Activated naive CD8-positive, alpha-beta T cell treated with anti-CD3 and anti-CD28 coated beads, Interleukin-2, amount 50 U/mL, for 24 hours (primary cell): ENCODE results near the gene CDC27.
A peak's percentile ranks its signal among the peaks of the same experiment; 100 is the strongest.

Source experiments
- ATAC-seq: fragments of 150-1000 bp; cut with Tn5 transposase; one replicate; pipeline ENCODE4 v1.10.0; 2021
- DNase-seq: peaks from one replicate; pipeline ENCODE4 v3.0.0; 2021
- H3K27ac Mint-ChIP-seq: one replicate; pipeline ENCODE4 v1.8.0; 2021; ENCODE audit warnings: mild to moderate bottlenecking, mixed read lengths
- H3K27me3 Mint-ChIP-seq: one replicate; pipeline ENCODE4 v1.8.0; 2021; ENCODE audit warnings: mixed read lengths
- H3K36me3 Mint-ChIP-seq: one replicate; pipeline ENCODE4 v1.8.0; 2021; ENCODE audit warnings: low read depth, mixed read lengths
- H3K4me1 Mint-ChIP-seq: one replicate; pipeline ENCODE4 v1.8.0; 2021; ENCODE audit warnings: mixed read lengths
- H3K4me3 Mint-ChIP-seq: one replicate; pipeline ENCODE4 v1.8.0; 2021; ENCODE audit warnings: mild to moderate bottlenecking, moderate library complexity, mixed read lengths
- H3K9me3 Mint-ChIP-seq: one replicate; pipeline ENCODE4 v1.8.0; 2021; ENCODE audit warnings: mixed read lengths

Gene CDC27

DNA sequence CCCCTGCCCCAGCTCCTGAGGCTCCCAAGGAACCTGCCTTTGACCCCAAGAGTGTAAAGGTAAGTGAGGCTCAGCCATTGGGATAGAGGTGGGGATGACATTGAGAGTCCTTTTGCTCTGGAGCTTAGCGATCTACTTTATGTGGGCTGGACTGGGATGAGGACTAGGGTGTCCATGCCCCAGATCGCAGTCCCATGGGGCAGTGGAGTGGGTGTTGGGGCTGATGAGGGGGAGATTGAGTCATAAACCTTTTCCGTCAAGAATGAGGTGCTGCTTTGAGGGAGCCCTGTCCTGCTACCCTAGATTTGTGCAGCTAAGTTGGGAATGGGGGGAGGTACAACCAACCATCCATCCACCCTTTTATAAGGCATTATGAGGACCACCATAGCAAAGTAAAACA is 20.4 kb upstream of the CDC27 start:
- no peaks in the 10 kb centered on the region for H3K9me3 Mint-ChIP-seq
- peaks cover 30% of the 10 kb centered on the region for H3K4me1 Mint-ChIP-seq
- H3K27ac Mint-ChIP-seq, result no peak overlapping the region
- DNase-seq, result no peak
- ATAC-seq, result no peak
- H3K36me3 Mint-ChIP-seq, result no peaks in the 10 kb centered on the region
- H3K4me3 Mint-ChIP-seq, result no peak overlapping the region
- H3K27me3 Mint-ChIP-seq, result no peaks in the 10 kb centered on the region

DNA sequence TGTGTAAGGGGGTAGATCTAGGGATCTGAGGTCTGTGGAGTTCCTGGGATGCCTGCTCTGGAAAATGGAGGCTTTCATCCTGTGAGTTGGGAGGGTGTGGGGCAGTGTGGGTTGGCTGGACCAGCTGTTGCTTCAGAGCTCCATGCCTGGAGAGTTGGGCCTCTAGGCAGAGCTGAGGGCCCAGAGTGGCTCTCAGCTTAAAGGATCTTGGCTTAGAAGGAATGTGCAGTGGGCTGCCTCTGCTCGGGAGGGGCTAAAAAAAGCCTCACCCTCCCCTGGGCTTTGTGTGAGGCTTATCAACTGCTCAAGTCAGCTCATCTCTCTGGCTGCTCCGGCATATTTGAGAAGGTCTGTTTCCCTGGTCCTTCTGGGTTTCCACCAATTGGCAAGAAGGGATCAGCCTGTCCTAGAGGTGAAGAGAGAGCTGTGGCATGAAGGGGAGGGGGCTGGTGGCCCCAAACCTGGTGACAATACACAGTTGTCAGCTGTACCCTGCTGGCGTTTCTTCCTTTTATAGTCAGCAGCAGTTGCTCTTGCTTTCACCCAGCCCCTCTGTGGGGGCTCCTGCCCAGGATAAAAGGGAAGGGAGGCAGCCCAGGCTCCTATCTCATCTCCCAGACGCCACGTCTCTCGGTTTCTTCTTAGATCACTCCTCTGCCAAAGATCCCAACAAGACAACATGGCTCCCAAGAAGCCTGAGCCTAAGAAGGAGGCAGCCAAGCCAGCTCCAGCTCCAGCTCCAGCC is 19.8 kb upstream of the CDC27 start, which contains the start of gene MYL4:
Gene MYL4, plus strand, starts transcription at position 605 of the 745 bp plus-strand sequence. Its CDS starts 75 bp downstream, at position 680.
- no peak for DNase-seq
- no peak within 1 kb of the TSS for H3K27ac Mint-ChIP-seq
- H3K4me3 Mint-ChIP-seq, result no peak within 1 kb of the TSS
- peaks cover 36% of the 10 kb centered on the region for H3K4me1 Mint-ChIP-seq
- no peak for ATAC-seq
- H3K36me3 Mint-ChIP-seq, result no peaks in the 10 kb centered on the region
- H3K27me3 Mint-ChIP-seq, result no peaks in the 10 kb centered on the region
- no peaks in the 10 kb centered on the region for H3K9me3 Mint-ChIP-seq

DNA sequence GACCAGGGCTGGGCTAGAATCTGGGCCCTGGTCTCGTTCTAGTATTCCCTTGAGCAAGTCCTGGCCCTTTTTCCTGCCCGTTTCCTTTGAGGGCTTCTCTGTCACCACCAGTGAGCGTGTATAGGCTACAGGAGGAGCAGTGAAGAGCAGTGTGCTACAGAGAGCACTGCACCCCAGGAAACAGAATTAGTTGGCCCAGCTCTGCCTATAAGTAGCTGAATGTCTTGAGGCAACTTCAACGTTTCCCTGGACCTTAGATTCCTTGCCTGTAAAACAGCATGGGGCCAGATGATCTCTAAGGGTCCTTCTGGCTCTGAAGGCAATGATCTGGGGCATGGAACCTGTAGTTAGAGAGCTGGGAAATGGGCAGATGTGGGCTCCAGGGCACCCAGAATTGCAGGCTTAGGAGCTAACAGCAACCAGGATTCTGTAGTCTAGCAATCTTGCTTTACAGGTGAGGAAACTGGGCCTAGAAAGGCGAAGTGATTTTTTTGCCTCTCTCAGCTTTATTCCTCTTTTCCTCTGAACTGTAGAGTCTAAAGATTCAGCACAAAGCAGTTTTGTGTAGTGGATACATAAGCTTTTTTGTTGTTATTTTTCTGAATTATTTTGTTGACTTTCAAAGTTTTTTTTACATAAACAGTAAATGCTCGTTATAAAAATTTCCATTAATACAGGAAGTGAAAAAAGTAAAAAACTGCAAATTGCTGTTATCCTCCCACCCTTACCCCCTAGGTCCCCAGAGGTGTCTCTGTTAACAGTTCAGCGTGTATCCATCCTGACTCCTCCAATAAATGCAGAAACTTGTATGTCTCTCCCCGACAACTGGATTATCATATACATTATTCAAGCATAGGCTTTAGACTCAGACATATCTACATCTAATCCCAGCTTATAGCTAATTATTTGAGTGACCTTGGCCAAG is 18.3 kb upstream of the CDC27 start:
- no peak overlapping the region for H3K4me3 Mint-ChIP-seq
- no peak overlapping the region for H3K27ac Mint-ChIP-seq
- ATAC-seq (no peak), DNase-seq (no peak)
- peaks cover 42% of the 10 kb centered on the region for H3K4me1 Mint-ChIP-seq
- no peaks in the 10 kb centered on the region for H3K9me3 Mint-ChIP-seq
- no peaks in the 10 kb centered on the region for H3K36me3 Mint-ChIP-seq
- no peaks in the 10 kb centered on the region for H3K27me3 Mint-ChIP-seq

DNA sequence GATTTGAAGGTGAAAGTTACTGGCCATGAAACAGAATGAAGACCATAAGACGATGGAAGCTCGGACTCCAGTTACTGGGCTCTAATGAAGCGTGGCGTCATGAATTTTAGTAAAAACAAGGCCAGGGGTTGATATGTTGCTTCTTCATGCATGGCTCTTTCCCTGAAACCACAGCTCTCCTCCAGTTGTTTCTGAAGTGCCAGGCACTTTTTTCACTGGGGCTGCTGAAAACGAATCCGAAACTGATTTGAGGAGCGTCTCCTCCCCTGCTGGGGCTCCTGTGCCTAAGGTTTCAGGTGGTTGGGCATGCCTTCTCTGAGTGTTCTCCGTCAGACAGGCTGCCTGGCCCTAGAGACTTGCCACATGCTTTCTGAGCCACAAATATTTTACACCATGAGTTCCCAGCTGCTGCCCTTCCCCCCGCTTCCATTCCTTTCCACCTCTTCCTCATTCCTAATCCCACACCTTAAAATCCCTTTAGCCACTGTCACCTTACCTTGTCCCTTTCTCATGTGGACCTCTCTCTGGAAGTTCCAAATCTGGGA is 16.4 kb upstream of the CDC27 start:
- Mint-ChIP-seq H3K4me1 (peaks cover 47% of the 10 kb centered on the region), H3K36me3 (no peaks in the 10 kb centered on the region), H3K4me3 (peak overlapping the region; percentile 71), H3K9me3 (no peaks in the 10 kb centered on the region), H3K27ac (peak overlapping the region; percentile 91), H3K27me3 (no peaks in the 10 kb centered on the region)
- DNase-seq (peak; percentile 57), ATAC-seq (peak; percentile 58)

DNA sequence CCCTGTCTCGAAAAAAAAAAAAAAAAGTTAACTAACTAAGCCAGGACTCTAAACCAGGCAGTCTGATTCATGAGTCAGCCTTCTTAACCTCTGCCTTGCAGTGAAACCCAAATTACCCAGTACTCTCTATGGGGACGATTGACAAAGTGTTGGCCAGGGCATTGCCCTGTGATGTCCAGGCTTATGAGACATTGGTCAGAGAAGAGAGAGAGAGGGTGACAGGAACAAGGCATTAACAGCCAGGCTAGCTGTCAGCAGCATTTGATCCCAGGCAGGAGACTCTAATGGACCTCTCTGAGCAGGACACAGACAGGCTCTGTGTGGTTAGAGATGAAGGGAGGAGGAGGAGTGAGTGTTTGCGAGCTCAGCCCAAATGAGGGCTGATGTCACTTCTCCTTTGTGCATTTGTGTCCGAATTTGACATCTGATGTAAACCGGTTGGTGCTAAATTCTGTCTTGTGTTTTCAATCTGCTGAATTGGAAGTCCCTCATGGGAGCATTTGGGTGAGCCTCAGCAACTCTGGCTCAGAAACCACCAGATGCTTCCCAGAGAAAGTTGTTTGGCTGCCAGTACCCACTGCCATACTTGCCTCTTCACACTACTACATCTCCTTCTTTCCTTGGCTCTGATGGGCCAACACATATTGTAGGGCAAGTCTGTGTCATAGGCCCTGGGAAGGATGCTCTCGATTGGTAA is 15.8 kb upstream of the CDC27 start:
- peaks cover 53% of the 10 kb centered on the region for H3K4me1 Mint-ChIP-seq
- ATAC-seq (peak; percentile 74), DNase-seq (peak; percentile 14)
- no peaks in the 10 kb centered on the region for H3K27me3 Mint-ChIP-seq
- no peaks in the 10 kb centered on the region for H3K36me3 Mint-ChIP-seq
- no peaks in the 10 kb centered on the region for H3K9me3 Mint-ChIP-seq
- peak overlapping the region; percentile 71 for H3K4me3 Mint-ChIP-seq
- H3K27ac Mint-ChIP-seq, result peak overlapping the region; percentile 91

DNA sequence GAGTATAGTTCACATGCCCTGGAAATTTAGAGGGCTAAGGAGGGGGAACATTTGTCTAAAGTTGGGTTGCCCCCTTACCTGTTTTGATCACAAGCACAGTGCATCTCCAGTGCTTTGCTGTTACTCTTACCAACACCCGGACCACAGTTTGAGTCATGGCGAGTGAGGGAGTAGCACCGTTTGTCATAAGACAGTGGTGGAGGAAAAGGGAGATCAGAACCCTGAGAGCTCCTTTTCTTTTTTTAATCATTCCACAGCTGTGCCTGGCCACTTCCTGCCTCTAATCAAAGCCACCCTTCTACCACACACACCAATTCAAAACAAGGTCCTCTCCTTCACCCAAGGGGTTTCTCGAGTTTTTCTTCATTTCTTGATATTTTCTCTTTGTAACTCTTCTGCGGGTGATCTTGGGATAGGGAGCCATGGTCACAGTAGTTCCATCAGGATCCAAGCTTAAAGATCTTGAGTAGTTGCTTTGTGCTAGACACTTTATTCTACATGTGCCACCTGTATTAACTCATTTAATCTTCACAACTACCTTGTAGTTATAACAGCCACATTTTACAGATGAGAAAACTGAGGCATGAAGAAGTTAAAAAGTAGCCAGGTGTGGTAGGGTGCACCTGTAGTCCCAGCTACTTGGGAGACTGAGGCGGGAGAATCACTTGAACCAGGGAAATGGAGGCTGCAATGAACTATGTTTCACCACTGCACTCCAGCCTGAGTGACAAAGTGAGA is 15.1 kb upstream of the CDC27 start:
- no peaks in the 10 kb centered on the region for H3K9me3 Mint-ChIP-seq
- H3K27ac Mint-ChIP-seq, result peak overlapping the region; percentile 91
- DNase-seq (peak; percentile 51), ATAC-seq (peak; percentile 91)
- peaks cover 55% of the 10 kb centered on the region for H3K4me1 Mint-ChIP-seq
- H3K27me3 Mint-ChIP-seq, result no peaks in the 10 kb centered on the region
- peak overlapping the region; percentile 71 for H3K4me3 Mint-ChIP-seq
- H3K36me3 Mint-ChIP-seq, result no peaks in the 10 kb centered on the region

DNA sequence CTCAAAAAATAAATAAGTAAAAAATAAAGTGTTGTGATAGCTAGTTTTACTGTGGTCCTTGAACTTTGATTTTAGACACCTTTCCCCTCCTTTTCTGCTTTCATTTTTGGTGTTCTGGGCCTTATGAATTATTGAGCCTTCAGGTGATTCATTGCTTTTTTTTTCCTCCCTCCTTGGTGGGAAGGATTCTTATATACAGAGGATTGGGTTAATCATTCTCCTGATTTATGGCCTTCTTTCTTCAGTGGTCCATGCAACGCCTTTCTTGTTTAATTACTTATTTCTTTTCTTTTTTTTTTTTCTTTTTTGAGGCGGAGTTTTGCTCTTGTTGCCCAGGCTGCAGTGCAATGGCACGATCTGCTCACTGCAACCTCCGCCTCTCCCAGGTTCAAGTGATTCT is 12.1 kb upstream of the CDC27 start:
- Mint-ChIP-seq H3K4me1 (peaks cover 42% of the 10 kb centered on the region), H3K4me3 (no peak overlapping the region), H3K27ac (no peak overlapping the region), H3K27me3 (no peaks in the 10 kb centered on the region), H3K9me3 (no peaks in the 10 kb centered on the region), H3K36me3 (no peaks in the 10 kb centered on the region)
- ATAC-seq (no peak), DNase-seq (no peak)

DNA sequence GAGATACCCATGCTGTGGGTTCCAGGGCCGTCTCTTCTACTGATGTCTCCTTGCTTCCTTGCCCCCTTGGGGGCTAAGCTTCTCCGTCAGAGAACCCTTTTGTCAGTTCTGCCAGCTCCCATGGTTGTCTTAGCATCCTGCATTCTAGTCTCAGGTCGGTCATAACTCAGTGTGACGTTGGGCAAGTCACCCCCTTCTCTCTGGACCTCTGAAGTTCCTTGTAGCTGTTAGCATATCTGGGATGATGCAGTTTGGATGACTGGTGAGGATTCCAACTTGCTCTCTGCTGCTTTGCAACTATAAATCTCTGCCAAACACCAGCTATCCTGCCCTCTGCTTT is 11.2 kb upstream of the CDC27 start:
- no peaks in the 10 kb centered on the region for H3K27me3 Mint-ChIP-seq
- no peak for DNase-seq
- peak overlapping the region; percentile 82 for H3K27ac Mint-ChIP-seq
- no peak for ATAC-seq
- H3K36me3 Mint-ChIP-seq, result no peaks in the 10 kb centered on the region
- H3K4me1 Mint-ChIP-seq, result peaks cover 33% of the 10 kb centered on the region
- no peaks in the 10 kb centered on the region for H3K9me3 Mint-ChIP-seq
- H3K4me3 Mint-ChIP-seq, result peak overlapping the region; percentile 9

DNA sequence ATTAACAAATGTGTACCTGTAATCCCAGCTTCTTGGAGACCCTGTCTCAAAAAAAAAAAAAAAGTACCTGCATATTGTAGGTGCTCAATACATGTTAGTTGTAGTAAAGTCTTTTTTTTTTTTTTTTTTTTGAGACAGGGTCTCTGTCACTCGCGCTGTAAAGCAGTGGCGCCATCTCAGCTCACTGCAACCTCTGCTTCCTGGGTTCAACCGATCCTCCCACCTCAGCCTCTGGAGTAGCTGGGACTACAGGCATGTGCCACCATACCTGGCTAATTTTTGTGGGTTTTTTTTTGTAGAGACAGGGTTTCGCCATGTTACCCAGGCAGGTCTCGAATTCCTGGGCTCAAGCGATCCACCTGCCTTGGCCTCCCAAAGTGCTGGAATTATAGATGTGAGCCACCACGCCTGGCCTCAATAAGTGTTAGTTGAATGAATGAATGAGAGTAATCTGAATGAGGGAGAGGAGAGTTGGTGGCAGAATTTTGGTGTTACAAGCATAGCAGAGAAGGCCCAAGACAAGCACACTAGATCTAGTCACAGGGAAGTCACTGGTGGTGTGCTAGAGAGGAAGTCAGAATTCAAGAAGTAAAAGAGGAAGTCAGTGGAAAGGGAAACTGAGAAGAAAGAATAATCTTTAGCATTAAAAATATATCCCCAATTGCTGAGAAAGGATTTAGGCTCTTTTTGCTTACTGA is 10.7 kb upstream of the CDC27 start:
- DNase-seq (no peak), ATAC-seq (no peak)
- H3K27me3 Mint-ChIP-seq, result no peaks in the 10 kb centered on the region
- H3K9me3 Mint-ChIP-seq, result no peaks in the 10 kb centered on the region
- peak overlapping the region; percentile 82 for H3K27ac Mint-ChIP-seq
- no peaks in the 10 kb centered on the region for H3K36me3 Mint-ChIP-seq
- peaks cover 28% of the 10 kb centered on the region for H3K4me1 Mint-ChIP-seq
- peak overlapping the region; percentile 9 for H3K4me3 Mint-ChIP-seq

DNA sequence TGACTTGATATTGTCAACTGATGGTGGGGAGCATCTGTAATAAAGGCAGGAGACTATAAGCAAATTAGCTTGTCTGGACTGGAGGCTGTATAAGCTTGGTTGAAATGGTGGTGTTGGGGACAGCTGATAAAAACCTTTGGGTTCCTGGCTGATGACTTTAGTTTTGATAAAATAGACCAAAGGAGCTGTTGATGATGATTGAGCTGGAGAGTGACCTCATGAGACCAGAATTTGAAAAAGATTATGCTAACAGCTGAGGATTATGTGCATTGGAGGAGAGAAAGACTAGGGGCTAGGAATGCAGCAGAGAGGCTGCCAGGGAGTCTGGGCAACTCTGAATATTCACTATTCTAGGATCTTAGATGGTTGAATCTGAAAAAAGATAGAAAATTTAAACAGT is 8.7 kb upstream of the CDC27 start:
- Mint-ChIP-seq H3K36me3 (no peaks in the 10 kb centered on the region), H3K27me3 (no peaks in the 10 kb centered on the region)

DNA sequence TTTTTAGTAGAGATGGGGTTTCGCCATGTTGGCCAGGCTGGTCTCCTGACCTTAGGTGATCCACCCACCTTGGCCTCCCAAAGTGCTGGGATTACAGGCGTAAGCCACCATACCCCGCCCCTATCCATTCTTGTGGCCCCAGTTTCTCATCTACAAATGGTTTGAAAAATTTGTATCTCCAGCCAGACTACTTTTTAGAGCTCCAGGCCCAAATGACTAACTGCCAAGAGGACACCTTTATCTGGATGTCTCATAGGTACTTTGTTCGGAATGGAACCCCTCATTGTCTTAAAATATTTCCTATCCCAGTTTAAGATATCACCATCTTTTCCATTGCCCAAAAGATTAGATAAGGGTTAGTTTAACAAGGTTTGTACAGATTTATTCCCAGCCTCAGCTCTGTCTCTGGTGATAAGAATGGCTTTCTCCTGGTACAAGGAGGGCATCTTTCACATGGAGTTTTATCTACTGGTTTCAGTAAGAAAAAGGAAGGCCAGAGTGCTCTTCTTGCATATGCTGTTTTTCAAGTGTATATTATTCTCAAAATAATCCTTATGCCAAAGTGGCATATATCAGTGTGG is 4.9 kb upstream of the CDC27 start:
- H3K4me3 Mint-ChIP-seq, result no peak overlapping the region
- no peaks in the 10 kb centered on the region for H3K9me3 Mint-ChIP-seq
- DNase-seq (no peak), ATAC-seq (no peak)
- no peak overlapping the region for H3K27ac Mint-ChIP-seq
- H3K36me3 Mint-ChIP-seq, result peaks cover 1% of the 10 kb centered on the region
- no peaks in the 10 kb centered on the region for H3K27me3 Mint-ChIP-seq
- H3K4me1 Mint-ChIP-seq, result peaks cover 19% of the 10 kb centered on the region

More for the DNA sequence above, 8.7 kb upstream of the CDC27 start:
- DNase-seq (no peak), ATAC-seq (no peak)
- Mint-ChIP-seq H3K27ac (no peak overlapping the region), H3K4me1 (peaks cover 14% of the 10 kb centered on the region), H3K9me3 (no peaks in the 10 kb centered on the region), H3K4me3 (no peak overlapping the region)

DNA sequence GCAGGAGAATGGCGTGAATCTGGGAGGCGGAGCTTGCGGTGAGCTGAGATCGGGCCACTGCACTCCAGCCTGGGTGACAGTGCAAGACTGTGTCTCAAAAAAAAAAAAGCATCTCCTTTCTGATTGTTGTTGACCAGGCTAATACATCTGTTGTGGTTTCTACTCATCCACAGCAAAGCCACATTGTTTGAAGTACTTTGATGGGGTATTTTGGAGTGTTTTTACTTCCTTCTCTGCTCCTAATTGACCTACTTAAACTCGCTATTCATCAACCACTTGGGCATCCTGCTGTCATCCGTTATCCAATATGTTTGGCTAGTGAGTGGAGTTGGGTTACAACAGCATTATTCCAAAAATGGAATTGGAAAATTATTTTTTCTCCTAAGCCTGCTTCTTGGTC is 3.5 kb upstream of the CDC27 start:
- peaks cover 1% of the 10 kb centered on the region for H3K36me3 Mint-ChIP-seq
- H3K4me1 Mint-ChIP-seq, result peaks cover 24% of the 10 kb centered on the region
- H3K9me3 Mint-ChIP-seq, result no peaks in the 10 kb centered on the region
- no peak for ATAC-seq
- H3K27ac Mint-ChIP-seq, result no peak overlapping the region
- no peak for DNase-seq
- no peaks in the 10 kb centered on the region for H3K27me3 Mint-ChIP-seq
- H3K4me3 Mint-ChIP-seq, result no peak overlapping the region

DNA sequence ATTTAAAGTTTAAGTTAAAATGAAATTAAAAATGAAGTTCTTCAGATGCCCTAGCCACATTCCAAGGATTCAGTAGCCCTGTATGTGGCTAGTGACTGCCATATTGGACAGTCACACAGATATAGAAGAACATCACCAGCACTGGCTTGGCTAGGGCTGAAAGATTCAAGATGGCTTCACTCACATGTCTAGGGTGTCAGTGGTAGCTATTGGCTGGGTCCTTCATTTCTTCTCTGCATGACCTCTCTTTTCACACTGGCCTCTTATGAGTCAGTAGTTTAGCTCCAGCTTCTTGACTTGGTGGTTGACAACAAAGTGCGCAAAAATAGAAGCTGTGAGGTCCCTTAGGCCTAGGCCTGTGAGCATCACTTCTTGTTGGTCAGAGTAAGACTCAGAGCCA is 1.7 kb upstream of the CDC27 start:
- H3K4me1 Mint-ChIP-seq, result peaks cover 38% of the 10 kb centered on the region
- H3K27me3 Mint-ChIP-seq, result no peaks in the 10 kb centered on the region

More for the DNA sequence above, 1.7 kb upstream of the CDC27 start:
- Mint-ChIP-seq H3K9me3 (no peaks in the 10 kb centered on the region), H3K4me3 (no peak overlapping the region), H3K36me3 (peaks cover 4% of the 10 kb centered on the region), H3K27ac (no peak overlapping the region)
- ATAC-seq (no peak), DNase-seq (no peak)
